Endodermal cell (in vitro differentiated cells): Measurements from ENCODE around the gene SPN. TPM values are rescaled to one million over a fixed set of nuclear protein-coding genes. Genes with fewer than 3 reads are reported as not detected.
"Not testable (repeated sequence)": the region's sequence is repeated elsewhere in the genome, so short reads cannot be mapped to it uniquely, and the experiment has no call there.

ENCODE experiments used
- DNase-seq: peaks from one replicate; pipeline ENCODE4 v3.0.0-alpha.2; 2017
- H3K27ac ChIP-seq: 2 replicates; pipeline ENCODE4 v1.5.1; 2013; ENCODE audit warnings: mild to moderate bottlenecking, low read depth, low read length, moderate library complexity
- H3K27me3 ChIP-seq: 2 replicates; pipeline ENCODE4 v1.6.1; 2013; ENCODE audit warnings: mild to moderate bottlenecking, low read length, moderate library complexity; ENCODE audit not compliant: insufficient read depth, control insufficient read depth, poor library complexity, severe bottlenecking
- H3K36me3 ChIP-seq: 2 replicates; pipeline ENCODE4 v1.7.0; 2013; ENCODE audit warnings: mild to moderate bottlenecking, low read length, moderate library complexity; ENCODE audit not compliant: control insufficient read depth, insufficient read depth
- H3K4me1 ChIP-seq: one replicate; pipeline ENCODE4 v1.7.0; 2013; ENCODE audit warnings: low read length; ENCODE audit not compliant: control insufficient read depth, insufficient read depth
- H3K4me3 ChIP-seq: 2 replicates; pipeline ENCODE4 v1.5.1; 2013; ENCODE audit warnings: mild to moderate bottlenecking, low read length, moderate library complexity
- H3K9ac ChIP-seq: 2 replicates; pipeline ENCODE4 v1.6.1; 2013; ENCODE audit warnings: mild to moderate bottlenecking, low read length, moderate library complexity; ENCODE audit not compliant: poor library complexity, severe bottlenecking; ENCODE audit errors: extremely low read depth
- H3K9me3 ChIP-seq: 2 replicates; pipeline ENCODE4 v1.6.1; 2013; ENCODE audit warnings: mild to moderate bottlenecking, low read length, moderate library complexity; ENCODE audit not compliant: control insufficient read depth
- H3K27ac Mint-ChIP-seq: 2 replicates; pipeline ENCODE4 v1.8.0; 2020; ENCODE audit warnings: mixed read lengths
- H3K27me3 Mint-ChIP-seq: 2 replicates; pipeline ENCODE4 v1.8.0; 2021; ENCODE audit warnings: mild to moderate bottlenecking, mixed read lengths; ENCODE audit not compliant: insufficient read depth
- H3K36me3 Mint-ChIP-seq: 2 replicates; pipeline ENCODE4 v1.8.0; 2020; ENCODE audit warnings: low read depth, mixed read lengths
- H3K4me1 Mint-ChIP-seq: 2 replicates; pipeline ENCODE4 v1.8.0; 2020; ENCODE audit warnings: mixed read lengths
- H3K4me3 Mint-ChIP-seq: 2 replicates; pipeline ENCODE4 v1.8.0; 2020; ENCODE audit warnings: mild to moderate bottlenecking, moderate library complexity, mixed read lengths
- H3K9me3 Mint-ChIP-seq: 2 replicates; pipeline ENCODE4 v1.8.0; 2020; ENCODE audit warnings: mild to moderate bottlenecking, mixed read lengths
- WGBS, 2 experiments: methylation state at CpG; one replicate each; pipeline versions ENCODE4 v1.1.5 to v1.1.7; 2013; ENCODE audit warnings: missing lambda C conversion rate in 2 of 2, mixed read lengths in 1 of 2; ENCODE audit not compliant: insufficient coverage in 1 of 2, insufficient read length in 1 of 2; 5-methylcytosine and 5-hydroxymethylcytosine counted together
- total RNA-seq, 2 donors: library from RNA; stranded (reverse); fragmentation: NEBNext Ultra II Directional in 1 of 2; extraction: Animal tissue kit (Norgen Biotek cat#: 25700) in 1 of 2; gene quantifications; 2 replicates in 1 of 2; 3 replicates in 1 of 2; pipeline ENCODE4 v1.2.1, GENCODE V29; 2021
- TF ChIP-seq, protein P1 (sequence below): fragments of 200-600 bp; sonication (generic); conservative IDR thresholded peaks from 2 replicates; pipeline ENCODE4 v1.5.0; 2021; ENCODE audit warnings: antibody characterized with exemption, mild to moderate bottlenecking

SPN gene
- total RNA-seq, 2 donors from 2014 or later = 0.86 TPM; not detected in 1

DNA sequence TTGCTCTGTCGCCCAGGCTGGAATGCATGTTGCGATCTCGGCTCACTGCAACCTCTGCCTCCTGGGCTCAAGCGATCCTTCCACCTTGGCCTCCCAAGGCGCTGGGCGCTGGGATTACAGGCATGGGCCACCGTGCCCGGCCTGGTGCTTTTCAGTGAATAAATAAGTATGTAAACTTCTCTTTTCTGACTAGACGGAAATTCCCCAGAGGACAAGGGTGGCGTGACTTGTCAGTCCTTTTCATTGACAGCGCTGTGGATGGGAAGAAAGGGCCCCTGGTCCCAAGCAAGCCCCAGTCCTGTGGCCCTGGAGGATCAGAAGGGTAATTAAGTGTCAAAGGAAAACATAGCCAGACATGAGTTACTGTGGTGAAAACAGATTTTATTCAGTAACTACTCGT, 9.6 kb upstream of the SPN start:
- peaks cover 5% of the 10 kb centered on the region for H3K4me1 Mint-ChIP-seq
- Histone ChIP-seq H3K27me3 (no peaks in the 10 kb centered on the region), H3K27ac (no peak overlapping the region), H3K9ac (no peak overlapping the region), H3K4me1 (no peaks in the 10 kb centered on the region), H3K36me3 (no peaks in the 10 kb centered on the region), H3K4me3 (no peak overlapping the region), H3K9me3 (no peaks in the 10 kb centered on the region)
- TF ChIP-seq, protein P1, sequence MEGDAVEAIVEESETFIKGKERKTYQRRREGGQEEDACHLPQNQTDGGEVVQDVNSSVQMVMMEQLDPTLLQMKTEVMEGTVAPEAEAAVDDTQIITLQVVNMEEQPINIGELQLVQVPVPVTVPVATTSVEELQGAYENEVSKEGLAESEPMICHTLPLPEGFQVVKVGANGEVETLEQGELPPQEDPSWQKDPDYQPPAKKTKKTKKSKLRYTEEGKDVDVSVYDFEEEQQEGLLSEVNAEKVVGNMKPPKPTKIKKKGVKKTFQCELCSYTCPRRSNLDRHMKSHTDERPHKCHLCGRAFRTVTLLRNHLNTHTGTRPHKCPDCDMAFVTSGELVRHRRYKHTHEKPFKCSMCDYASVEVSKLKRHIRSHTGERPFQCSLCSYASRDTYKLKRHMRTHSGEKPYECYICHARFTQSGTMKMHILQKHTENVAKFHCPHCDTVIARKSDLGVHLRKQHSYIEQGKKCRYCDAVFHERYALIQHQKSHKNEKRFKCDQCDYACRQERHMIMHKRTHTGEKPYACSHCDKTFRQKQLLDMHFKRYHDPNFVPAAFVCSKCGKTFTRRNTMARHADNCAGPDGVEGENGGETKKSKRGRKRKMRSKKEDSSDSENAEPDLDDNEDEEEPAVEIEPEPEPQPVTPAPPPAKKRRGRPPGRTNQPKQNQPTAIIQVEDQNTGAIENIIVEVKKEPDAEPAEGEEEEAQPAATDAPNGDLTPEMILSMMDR = no peak
- H3K27ac Mint-ChIP-seq = no peak overlapping the region
- 84 to 94% methylated on average over 9 to 12 of the region's 12 CpGs for WGBS, 2 experiments
- DNase-seq = no peak
- H3K36me3 Mint-ChIP-seq = no peaks in the 10 kb centered on the region
- no peaks in the 10 kb centered on the region for H3K27me3 Mint-ChIP-seq
- H3K4me3 Mint-ChIP-seq = no peak overlapping the region
- no peaks in the 10 kb centered on the region for H3K9me3 Mint-ChIP-seq

DNA sequence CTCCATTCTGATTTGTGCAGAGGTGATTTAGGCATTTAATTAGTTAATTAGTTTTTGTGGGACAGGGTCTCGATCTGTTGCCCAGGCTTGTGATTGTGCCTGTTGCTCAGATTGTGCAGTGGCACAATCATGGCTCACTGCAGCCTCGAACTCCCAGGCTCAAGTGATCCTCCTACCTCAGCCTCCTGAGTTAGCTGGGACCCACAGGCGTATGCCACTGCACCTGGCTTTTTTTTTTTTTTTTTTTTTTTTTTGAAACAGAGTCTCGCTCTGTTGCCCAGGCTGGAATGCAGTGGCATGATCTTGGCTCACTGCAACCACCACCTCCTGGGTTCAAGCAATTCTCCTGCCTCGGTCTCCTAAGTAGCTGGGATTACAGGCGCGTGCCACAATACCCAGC, 9.2 kb upstream of the SPN start:
- H3K9me3 ChIP-seq, H3K9ac ChIP-seq, H3K4me1 Mint-ChIP-seq, H3K36me3 Mint-ChIP-seq, H3K27me3 Mint-ChIP-seq, H3K27me3 ChIP-seq, DNase-seq, H3K36me3 ChIP-seq, H3K9me3 Mint-ChIP-seq, H3K27ac ChIP-seq, H3K27ac Mint-ChIP-seq, H3K4me3 Mint-ChIP-seq, H3K4me3 ChIP-seq, H3K4me1 ChIP-seq: not testable (repeated sequence)
- WGBS, 2 experiments = 95 to 96% methylated on average over 3 to 5 of the region's 7 CpGs

DNA sequence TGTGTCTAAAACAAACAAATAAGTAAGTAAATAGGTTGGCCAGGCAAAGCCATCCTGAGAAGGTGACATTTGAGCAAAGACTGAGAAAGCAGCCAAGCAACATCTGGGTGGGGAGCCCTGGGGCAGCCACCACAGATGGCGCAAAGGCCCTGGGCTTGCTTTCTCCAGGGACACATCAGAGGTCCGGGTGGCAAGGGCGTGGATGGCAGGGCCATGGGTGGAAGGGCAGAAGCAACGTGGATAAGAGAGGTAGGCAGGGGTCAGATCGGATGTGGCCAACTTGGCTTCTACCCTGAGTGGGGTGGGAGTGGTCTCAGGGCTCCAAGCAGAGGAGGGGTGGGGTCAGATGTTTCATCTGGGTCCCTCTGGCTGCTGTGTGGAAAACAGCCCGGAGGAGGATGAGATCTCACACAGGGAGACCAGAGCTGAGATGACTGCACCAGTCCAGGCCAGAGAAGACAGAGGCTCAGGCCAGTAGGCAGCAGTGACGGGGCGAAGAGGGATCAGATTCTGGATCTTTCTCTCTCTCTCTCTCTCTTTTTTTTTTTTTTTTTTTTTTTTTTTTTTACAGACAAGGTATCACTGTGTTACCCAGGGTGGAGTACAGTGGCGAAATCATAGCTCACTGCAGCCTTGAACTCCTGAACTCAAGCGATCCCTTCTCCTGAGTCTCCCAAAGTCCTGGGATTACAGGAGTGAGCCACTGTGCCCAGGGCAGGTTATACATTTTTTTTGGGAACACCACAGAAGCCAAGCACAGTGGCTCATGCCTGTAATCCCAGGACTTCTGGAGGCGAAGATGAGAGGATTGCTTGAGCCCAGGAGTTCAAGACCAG, 6.1 kb upstream of the SPN start:
- Histone ChIP-seq H3K27me3 (no peaks in the 10 kb centered on the region), H3K36me3 (no peaks in the 10 kb centered on the region), H3K27ac (no peak overlapping the region), H3K4me3 (no peak overlapping the region), H3K9me3 (no peaks in the 10 kb centered on the region), H3K9ac (no peak overlapping the region), H3K4me1 (no peaks in the 10 kb centered on the region)
- TF ChIP-seq, protein P1 = no peak
- peak; percentile 61 for DNase-seq
- H3K27me3 Mint-ChIP-seq = no peaks in the 10 kb centered on the region
- H3K36me3 Mint-ChIP-seq = no peaks in the 10 kb centered on the region
- H3K4me1 Mint-ChIP-seq = no peaks in the 10 kb centered on the region
- WGBS, 2 experiments = 72 to 74% methylated on average over 5 to 11 of the region's 11 CpGs
- no peak overlapping the region for H3K27ac Mint-ChIP-seq
- no peaks in the 10 kb centered on the region for H3K9me3 Mint-ChIP-seq
- no peak overlapping the region for H3K4me3 Mint-ChIP-seq
